DND-41 (cell line): ENCODE measurements around the gene MAGEA10.

Experiments
- CTCF ChIP-seq: IDR thresholded peaks from 2 replicates; pipeline ENCODE4 v1.5.1; 2012; ENCODE audit warnings: borderline replicate concordance, low read length, moderate library complexity, mild to moderate bottlenecking; ENCODE audit not compliant: poor library complexity, severe bottlenecking; ENCODE audit errors: extremely low read depth
- EZH2 ChIP-seq: IDR thresholded peaks from 3 replicates; pipeline ENCODE4 v1.6.1; 2012; ENCODE audit warnings: borderline replicate concordance, low read depth, mild to moderate bottlenecking, moderate library complexity, low read length, inconsistent platforms; ENCODE audit not compliant: severe bottlenecking

DNA sequence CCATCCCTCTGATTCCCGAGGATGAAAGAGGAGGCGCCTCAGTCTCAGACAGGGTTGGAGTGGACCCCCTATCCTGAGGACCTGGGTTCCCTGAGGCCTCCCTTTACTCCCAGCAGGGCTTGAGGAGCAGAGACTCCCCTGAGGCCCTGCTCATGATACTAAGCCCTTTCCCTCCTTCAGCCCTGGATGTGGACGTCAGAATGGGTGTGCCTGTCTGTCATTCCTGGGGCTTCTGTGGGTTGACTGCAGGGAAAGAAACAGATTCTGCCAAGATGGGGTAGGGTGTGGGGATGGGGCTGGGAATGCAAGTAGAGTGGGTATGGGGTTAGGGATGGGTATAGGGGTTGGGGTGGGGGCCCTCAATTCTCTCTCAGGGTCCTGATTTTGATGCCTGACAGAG, 21.1 kb downstream of the MAGEA10 start:
- TF ChIP-seq CTCF, result no peak
- no peak for TF ChIP-seq EZH2
